ENCODE results near the gene STUM. TPM values are rescaled to one million over a fixed set of nuclear protein-coding genes. Genes with fewer than 3 reads are reported as not detected.

STUM gene
- total and polyA plus RNA-seq, 2 experiments from 2014 or later = 0.23 to 1.3 TPM

DNA sequence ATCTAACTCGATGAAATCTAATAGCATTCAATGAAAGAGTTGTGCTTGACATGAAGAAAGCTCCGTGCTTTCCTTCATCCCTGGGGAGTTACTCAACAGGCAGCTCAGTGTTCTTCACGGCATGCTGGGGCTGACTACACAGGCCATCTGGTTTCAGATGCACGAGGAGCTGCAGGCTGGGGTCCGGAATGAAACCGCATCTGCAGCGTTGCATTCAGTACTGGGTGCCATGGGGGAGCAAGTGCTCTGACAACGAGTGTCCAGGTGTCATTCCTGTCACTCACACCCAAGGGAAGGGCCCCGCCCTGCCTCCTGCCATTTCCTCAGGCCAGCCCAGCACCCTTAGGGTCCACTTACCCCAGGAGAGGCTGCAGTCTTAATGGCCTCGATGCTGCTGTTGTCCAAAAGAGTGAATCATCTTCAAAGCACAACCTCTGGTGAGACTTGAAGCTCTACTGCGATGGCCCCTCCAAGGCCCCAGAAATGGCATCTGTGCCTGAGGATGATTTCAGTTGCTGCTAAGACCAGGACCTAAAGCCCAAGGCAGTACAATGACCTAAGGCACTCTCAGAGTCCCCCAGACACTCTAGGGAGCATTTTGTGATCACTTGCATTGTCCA lies 61.4 kb downstream of the STUM start (continued):
- TF ChIP-seq ZNF114 (CRISPR knock-in tag; IDR thresholded peaks at IDR 0.05) = no peak
- no peak for TF ChIP-seq NANOG (IDR thresholded peaks at IDR 0.05; ENCODE audit: borderline replicate concordance)
- no peak for TF ChIP-seq ZNF331 (CRISPR knock-in tag; IDR thresholded peaks at IDR 0.05; ENCODE audit: low read depth)
- no peak for TF ChIP-seq CTCF (conservative IDR thresholded peaks at IDR 0.05; ENCODE audit: low read depth in 2 of 2)
- TF ChIP-seq ETS1 (IDR thresholded peaks at IDR 0.05) = no peak
- no peak for TF ChIP-seq CREB1 (CRISPR knock-in tag; IDR thresholded peaks at IDR 0.05; ENCODE audit: low read depth)

GRCh38 chr1:226610671-226611070 lies 62.1 kb downstream of the STUM start:
- H3K27ac ChIP-seq (ENCODE audit: low read depth) = no peak overlapping the region
- peaks cover 12% of the 10 kb centered on the region; the same call in 1 of the 2 replicates for H3K4me1 ChIP-seq (ENCODE audit: insufficient read depth)
- no peaks in the 10 kb centered on the region for H3K36me3 ChIP-seq (ENCODE audit: insufficient read depth)
- Mint-ChIP-seq H3K9me3 (peaks cover 8% of the 10 kb centered on the region), H3K27me3 (ENCODE audit: insufficient read depth, low read depth, poor library complexity) (peaks cover 11% of the 10 kb centered on the region), H3K36me3 (ENCODE audit: low read depth) (no peaks in the 10 kb centered on the region; the same call in 2 of the 3 replicates), H3K4me3 (no peak overlapping the region), H3K27ac (no peak overlapping the region), H3K4me1 (peaks cover 18% of the 10 kb centered on the region)
- H2AFZ ChIP-seq = no peak overlapping the region
- H3K4me2 ChIP-seq = no peak overlapping the region
- H4K20me1 ChIP-seq (replicated peaks; ENCODE audit: insufficient read depth) = no peaks in the 10 kb centered on the region
- TF ChIP-seq EZH2phosphoT487 (IDR thresholded peaks at IDR 0.05; ENCODE audit: unreplicated experiment) = no peak
- TF ChIP-seq CTCF (conservative IDR thresholded peaks at IDR 0.05; ENCODE audit: low read depth in 2 of 2) = no peak
- no peak for TF ChIP-seq JUNB (IDR thresholded peaks at IDR 0.05; ENCODE audit: unreplicated experiment)
- no peak for TF ChIP-seq CREB1 (CRISPR knock-in tag; IDR thresholded peaks at IDR 0.05; ENCODE audit: low read depth)
- TF ChIP-seq POLR2AphosphoS5 (IDR thresholded peaks at IDR 0.05; ENCODE audit: low read depth) = no peak
- no peak for TF ChIP-seq ETS1 (IDR thresholded peaks at IDR 0.05)
- H3K4me3 ChIP-seq = no peak overlapping the region
- no peaks in the 10 kb centered on the region for H3K79me2 ChIP-seq (replicated peaks; ENCODE audit: insufficient read depth)
- DNase-seq (ENCODE audit: low spot score) (no peak), ATAC-seq (no peak)
- H3F3A ChIP-seq (replicated peaks; ENCODE audit: low read depth) = no peaks in the 10 kb centered on the region
- no peaks in the 10 kb centered on the region for H3K9me2 ChIP-seq (ENCODE audit: insufficient read depth)
- no peaks in the 10 kb centered on the region for H3K27me3 ChIP-seq (ENCODE audit: insufficient read depth)
